Peyer's patch (tissue), 4 donors: ENCODE data around the gene GCC2. TPM values are rescaled to one million over a fixed set of nuclear protein-coding genes. Genes with fewer than 3 reads are reported as not detected.

Source experiments
- DNase-seq, 3 donors: peaks; one replicate each; pipeline ENCODE4 v3.0.0-alpha.2; 2017 to 2019
- H3K27ac ChIP-seq, 4 donors: fragments of 200-600 bp; sonication (generic); one replicate each; pipeline ENCODE4 v1.5.1; 2016 to 2019
- H3K27me3 ChIP-seq, 2 donors: fragments of 200-600 bp; sonication (generic); one replicate each; pipeline ENCODE4 v1.5.1; 2019
- H3K36me3 ChIP-seq, 3 donors: fragments of 200-600 bp; sonication (generic); one replicate each; pipeline ENCODE4 v1.5.1; 2016 to 2019
- H3K4me1 ChIP-seq, 4 donors: fragments of 200-600 bp; sonication (generic); one replicate each; pipeline ENCODE4 v1.5.1; 2016 to 2019
- H3K4me3 ChIP-seq, 4 donors: fragments of 200-600 bp; sonication (generic); 1 replicate in 3 of 4; 2 replicates in 1 of 4; pipeline ENCODE4 v1.5.1; 2016 to 2019; ENCODE audit warnings: mild to moderate bottlenecking in 1 of 4
- H3K9me3 ChIP-seq, 4 donors: fragments of 200-600 bp; sonication (generic); one replicate each; pipeline ENCODE4 v1.5.1; 2016 to 2019; ENCODE audit warnings: mild to moderate bottlenecking in 1 of 4
- POLR2A ChIP-seq, 2 donors: fragments of 450-650 bp; IDR thresholded peaks; one replicate each; pipeline ENCODE4 v1.5.1; 2017; ENCODE audit warnings: antibody characterized with exemption in 2 of 2, mild to moderate bottlenecking in 2 of 2, moderate library complexity in 2 of 2
- total RNA-seq, 4 donors: library from RNA; depleted of rRNA; stranded (reverse); fragments of >200 nt; gene quantifications; one replicate each; pipeline ENCODE4 v1.1.0, GENCODE V29; 2016
- TF ChIP-seq, protein P1 (sequence below), 6 experiments: fragments of 450-650 bp in 4 of 6; fragments of 200-600 bp in 2 of 6; sonication (generic) in 1 of 6; IDR thresholded peaks; one replicate each; pipeline ENCODE4 v1.5.1; 2017 to 2019; ENCODE audit warnings: antibody characterized with exemption in 6 of 6, mild to moderate bottlenecking in 3 of 6, moderate library complexity in 1 of 6

The GCC2 gene
- total RNA-seq, 4 donors from 2014 or later = 64.6 to 164 (median 95.6) TPM

DNA sequence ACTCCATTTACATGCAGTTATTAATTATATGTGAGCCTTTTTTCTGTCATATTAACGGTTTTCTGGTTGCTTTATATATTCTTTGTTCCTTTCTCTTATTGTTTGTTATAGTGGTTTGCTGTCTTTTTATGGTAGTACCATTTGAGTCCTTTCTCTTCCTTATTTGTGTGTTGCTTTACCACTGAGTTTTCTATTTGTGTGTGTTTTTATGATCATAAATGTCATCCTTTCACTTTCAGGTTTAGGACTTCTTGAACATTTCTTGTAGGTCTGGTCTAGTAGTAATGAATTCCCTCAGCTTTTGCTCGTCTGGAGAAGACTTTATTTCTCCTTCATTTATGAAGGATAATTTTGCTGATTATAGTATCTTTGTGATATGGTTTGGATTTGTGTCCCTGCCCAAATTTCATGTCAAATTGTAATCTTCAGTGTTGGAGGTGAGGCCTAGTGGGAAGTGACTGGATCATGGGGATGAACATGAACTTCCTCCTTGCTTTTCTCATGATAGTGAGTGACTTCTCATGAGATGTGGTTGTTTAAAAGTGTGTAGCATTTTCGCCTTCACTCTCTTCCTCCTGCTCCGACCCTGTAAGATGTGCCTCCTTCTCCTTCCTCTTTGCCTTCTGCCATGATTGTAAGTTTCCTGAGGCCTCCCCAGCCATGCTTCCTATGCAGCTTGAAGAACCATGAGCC lies 11.5 kb downstream of the GCC2 start:
- Histone ChIP-seq H3K4me3 (no peak overlapping the region), H3K9me3 (peaks cover 0 to 4% (median 0%) of the 10 kb centered on the region in 4 donors), H3K27me3 (no peaks in the 10 kb centered on the region), H3K27ac (no peak overlapping the region), H3K36me3 (peaks cover 0 to 85% (median 0%) of the 10 kb centered on the region in 3 donors), H3K4me1 (peaks cover 0 to 4% (median 0%) of the 10 kb centered on the region in 4 donors)
- TF ChIP-seq, protein P1, sequence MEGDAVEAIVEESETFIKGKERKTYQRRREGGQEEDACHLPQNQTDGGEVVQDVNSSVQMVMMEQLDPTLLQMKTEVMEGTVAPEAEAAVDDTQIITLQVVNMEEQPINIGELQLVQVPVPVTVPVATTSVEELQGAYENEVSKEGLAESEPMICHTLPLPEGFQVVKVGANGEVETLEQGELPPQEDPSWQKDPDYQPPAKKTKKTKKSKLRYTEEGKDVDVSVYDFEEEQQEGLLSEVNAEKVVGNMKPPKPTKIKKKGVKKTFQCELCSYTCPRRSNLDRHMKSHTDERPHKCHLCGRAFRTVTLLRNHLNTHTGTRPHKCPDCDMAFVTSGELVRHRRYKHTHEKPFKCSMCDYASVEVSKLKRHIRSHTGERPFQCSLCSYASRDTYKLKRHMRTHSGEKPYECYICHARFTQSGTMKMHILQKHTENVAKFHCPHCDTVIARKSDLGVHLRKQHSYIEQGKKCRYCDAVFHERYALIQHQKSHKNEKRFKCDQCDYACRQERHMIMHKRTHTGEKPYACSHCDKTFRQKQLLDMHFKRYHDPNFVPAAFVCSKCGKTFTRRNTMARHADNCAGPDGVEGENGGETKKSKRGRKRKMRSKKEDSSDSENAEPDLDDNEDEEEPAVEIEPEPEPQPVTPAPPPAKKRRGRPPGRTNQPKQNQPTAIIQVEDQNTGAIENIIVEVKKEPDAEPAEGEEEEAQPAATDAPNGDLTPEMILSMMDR (IDR thresholded peaks at IDR 0.05) = no peak
- no peak for TF ChIP-seq POLR2A (IDR thresholded peaks at IDR 0.05)
- no peak for DNase-seq

DNA sequence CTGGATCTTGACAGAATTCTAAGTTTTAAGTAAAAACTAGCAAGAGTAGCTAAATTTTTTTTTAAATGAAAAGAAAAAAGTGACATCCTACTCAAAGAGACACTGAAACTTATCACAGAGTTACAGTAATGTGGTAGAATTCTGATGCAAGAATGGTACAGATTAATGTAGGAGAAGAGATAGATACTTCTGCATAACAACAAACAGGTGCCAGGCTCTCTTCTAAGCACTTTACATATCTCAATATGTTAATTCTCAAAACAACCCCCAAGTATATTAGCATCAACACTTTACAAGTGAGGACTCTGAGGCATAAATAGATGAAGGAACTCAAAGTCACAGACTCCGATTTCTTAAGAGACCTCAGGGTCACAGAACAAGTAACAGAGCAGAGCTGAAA lies 28.1 kb downstream of the GCC2 start:
- DNase-seq = no peak
- Histone ChIP-seq H3K4me3 (no peak overlapping the region), H3K36me3 (peaks cover 0 to 89% (median 0%) of the 10 kb centered on the region in 3 donors), H3K27me3 (no peaks in the 10 kb centered on the region), H3K27ac (no peak overlapping the region), H3K9me3 (no peaks in the 10 kb centered on the region), H3K4me1 (no peaks in the 10 kb centered on the region)
- TF ChIP-seq, protein P1 (IDR thresholded peaks at IDR 0.05) = no peak
- no peak for TF ChIP-seq POLR2A (IDR thresholded peaks at IDR 0.05)

DNA sequence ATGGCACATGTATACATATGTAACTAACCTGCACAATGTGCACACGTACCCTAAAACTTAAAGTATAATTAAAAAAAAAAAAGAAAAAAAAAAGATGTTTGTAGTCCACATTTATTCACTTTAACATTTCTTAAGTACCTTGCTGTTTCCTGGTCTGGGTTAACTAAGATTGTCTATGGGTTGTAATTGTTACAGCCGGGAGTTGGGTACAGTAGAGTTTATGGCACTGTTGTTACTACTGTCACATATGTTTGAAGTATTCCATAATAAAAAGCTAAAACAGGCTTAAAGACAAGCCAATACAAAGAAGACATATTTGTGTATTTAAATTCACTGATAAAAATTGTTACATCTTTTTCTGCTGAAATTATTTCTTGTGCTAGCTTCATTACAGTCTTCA lies 36.2 kb downstream of the GCC2 start:
- no peaks in the 10 kb centered on the region for H3K4me1 ChIP-seq
- H3K36me3 ChIP-seq = peaks cover 0 to 89% (median 0%) of the 10 kb centered on the region in 3 donors
- H3K27me3 ChIP-seq = no peaks in the 10 kb centered on the region
- TF ChIP-seq POLR2A (IDR thresholded peaks at IDR 0.05) = no peak
- TF ChIP-seq, protein P1 (IDR thresholded peaks at IDR 0.05) = no peak
- H3K27ac ChIP-seq = no peak overlapping the region
- DNase-seq = no peak
- H3K4me3 ChIP-seq = no peak overlapping the region
- H3K9me3 ChIP-seq = no peaks in the 10 kb centered on the region

DNA sequence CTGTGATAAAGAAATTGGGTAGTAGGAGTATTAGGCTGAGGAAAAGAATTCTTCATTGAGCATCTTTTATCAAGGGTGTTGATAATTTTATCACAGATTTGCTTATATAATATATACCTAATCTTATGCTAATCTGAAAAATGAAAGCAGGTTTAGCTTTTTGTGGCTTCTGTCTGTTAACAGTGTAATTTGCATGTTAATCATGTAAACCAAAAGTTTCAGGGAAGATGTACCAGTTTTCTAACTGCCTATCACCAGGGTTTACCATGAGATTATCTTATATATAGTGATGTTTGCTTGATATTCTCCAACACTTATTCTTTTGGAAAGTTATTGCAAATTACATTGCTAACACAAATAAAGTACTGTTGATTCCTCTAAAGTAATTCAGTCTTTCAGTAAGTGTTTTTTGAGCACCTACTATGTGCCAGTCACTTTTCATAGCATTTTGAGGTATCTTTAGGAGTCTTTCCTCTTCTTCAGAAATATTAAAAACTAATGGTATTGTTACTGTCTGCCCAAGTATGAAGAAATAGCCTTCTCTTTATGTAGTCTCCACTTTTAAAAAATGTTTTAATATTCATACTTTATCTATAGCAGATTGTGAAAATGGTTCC lies 41.6 kb downstream of the GCC2 start:
- TF ChIP-seq POLR2A (IDR thresholded peaks at IDR 0.05) = no peak
- TF ChIP-seq, protein P1 (IDR thresholded peaks at IDR 0.05) = no peak
- Histone ChIP-seq H3K4me1 (no peaks in the 10 kb centered on the region), H3K27ac (no peak overlapping the region), H3K27me3 (no peaks in the 10 kb centered on the region), H3K36me3 (peaks cover 0 to 85% (median 0%) of the 10 kb centered on the region in 3 donors), H3K4me3 (no peak overlapping the region), H3K9me3 (no peaks in the 10 kb centered on the region)
- no peak for DNase-seq

DNA sequence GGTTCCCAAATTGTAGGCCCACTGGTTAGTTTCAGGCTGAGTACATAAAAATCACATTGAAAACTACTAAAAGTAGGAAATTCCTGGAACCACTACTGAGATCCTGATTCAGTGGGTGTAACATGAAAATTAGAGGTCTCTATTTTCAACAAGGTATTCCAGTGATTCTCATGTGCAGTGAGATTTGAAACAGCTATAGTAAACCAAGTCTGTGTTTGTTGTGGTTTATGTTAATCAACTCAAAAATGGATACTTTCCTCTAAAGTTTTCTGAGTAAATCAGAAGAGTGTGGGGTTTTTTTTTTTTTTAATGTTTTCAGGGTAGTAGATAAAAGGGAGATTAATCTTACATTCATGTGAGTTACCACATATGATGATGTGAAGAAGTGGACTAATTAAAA lies 42.8 kb downstream of the GCC2 start:
- Histone ChIP-seq H3K4me3 (no peak overlapping the region), H3K27ac (no peak overlapping the region), H3K4me1 (no peaks in the 10 kb centered on the region), H3K9me3 (no peaks in the 10 kb centered on the region), H3K27me3 (no peaks in the 10 kb centered on the region), H3K36me3 (peaks cover 0 to 76% (median 0%) of the 10 kb centered on the region in 3 donors)
- TF ChIP-seq, protein P1 (IDR thresholded peaks at IDR 0.05) = no peak
- no peak for TF ChIP-seq POLR2A (IDR thresholded peaks at IDR 0.05)
- no peak for DNase-seq
